Measurements from ENCODE around the gene SLC39A8. TPM values are rescaled to one million over a fixed set of nuclear protein-coding genes. Genes with fewer than 3 reads are reported as not detected.
"Not testable (repeated sequence)": the region's sequence is repeated elsewhere in the genome, so short reads cannot be mapped to it uniquely, and the experiment has no call there.

Gene SLC39A8
- total and polyA plus RNA-seq, 9 of the 15 experiments (the other 6 are each of a cell fraction or from before 2014, with no cell fraction given) = 8.2 to 30.3 (median 25.0) TPM

DNA sequence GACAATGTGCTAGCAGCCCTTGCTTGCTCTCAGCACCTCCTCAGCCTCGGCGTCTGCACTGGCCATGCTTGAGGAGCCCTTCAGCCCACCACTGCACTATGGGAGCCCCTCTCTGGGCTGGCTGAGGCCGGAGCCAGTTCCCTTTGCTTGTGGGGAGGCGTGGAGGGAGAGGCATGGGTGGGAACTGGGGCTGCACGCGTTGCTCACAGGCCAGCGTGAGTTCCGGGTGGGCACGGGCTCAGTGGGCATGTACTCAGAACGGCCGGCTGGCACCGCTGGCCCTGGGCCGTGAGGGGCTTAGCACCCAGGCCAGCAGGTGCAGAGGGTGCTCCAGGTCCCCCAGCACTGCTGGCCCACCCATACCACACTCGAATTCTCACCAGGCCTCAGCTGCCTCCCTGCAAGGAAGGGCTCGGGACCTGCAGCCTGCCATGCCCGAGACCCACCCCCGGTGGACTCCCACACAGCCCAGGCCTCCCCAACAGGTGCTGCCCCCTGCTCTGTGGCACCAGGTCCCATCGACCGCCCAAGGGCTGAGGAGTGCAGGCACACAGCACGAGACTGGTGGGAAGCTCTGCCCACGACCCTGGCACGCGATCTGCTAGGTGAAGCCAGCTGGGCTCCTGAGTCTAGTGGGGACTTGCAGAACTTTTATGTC, 100.3 kb downstream of the SLC39A8 start (continued):
- TF ChIP-seq, protein P1, sequence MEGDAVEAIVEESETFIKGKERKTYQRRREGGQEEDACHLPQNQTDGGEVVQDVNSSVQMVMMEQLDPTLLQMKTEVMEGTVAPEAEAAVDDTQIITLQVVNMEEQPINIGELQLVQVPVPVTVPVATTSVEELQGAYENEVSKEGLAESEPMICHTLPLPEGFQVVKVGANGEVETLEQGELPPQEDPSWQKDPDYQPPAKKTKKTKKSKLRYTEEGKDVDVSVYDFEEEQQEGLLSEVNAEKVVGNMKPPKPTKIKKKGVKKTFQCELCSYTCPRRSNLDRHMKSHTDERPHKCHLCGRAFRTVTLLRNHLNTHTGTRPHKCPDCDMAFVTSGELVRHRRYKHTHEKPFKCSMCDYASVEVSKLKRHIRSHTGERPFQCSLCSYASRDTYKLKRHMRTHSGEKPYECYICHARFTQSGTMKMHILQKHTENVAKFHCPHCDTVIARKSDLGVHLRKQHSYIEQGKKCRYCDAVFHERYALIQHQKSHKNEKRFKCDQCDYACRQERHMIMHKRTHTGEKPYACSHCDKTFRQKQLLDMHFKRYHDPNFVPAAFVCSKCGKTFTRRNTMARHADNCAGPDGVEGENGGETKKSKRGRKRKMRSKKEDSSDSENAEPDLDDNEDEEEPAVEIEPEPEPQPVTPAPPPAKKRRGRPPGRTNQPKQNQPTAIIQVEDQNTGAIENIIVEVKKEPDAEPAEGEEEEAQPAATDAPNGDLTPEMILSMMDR (IDR thresholded peaks at IDR 0.05 in 2 of 3, conservative IDR thresholded peaks at IDR 0.05 in 1 of 3; ENCODE audit: insufficient read depth in 2 of 3, low read depth in 1 of 3, low read length in 3 of 3) = no peak
- no peak for TF ChIP-seq SRF (CRISPR knock-in tag; IDR thresholded peaks at IDR 0.05)
- TF ChIP-seq ZFP1 (CRISPR knock-in tag; IDR thresholded peaks at IDR 0.05) = no peak
- no peak for TF ChIP-seq ILK (tag; IDR thresholded peaks at IDR 0.05; ENCODE audit: borderline replicate concordance, low read depth)
- TF ChIP-seq, protein P2, sequence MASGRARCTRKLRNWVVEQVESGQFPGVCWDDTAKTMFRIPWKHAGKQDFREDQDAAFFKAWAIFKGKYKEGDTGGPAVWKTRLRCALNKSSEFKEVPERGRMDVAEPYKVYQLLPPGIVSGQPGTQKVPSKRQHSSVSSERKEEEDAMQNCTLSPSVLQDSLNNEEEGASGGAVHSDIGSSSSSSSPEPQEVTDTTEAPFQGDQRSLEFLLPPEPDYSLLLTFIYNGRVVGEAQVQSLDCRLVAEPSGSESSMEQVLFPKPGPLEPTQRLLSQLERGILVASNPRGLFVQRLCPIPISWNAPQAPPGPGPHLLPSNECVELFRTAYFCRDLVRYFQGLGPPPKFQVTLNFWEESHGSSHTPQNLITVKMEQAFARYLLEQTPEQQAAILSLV (tag; IDR thresholded peaks at IDR 0.05) = no peak
- no peak for TF ChIP-seq ZNF764 (CRISPR knock-in tag; IDR thresholded peaks at IDR 0.05; ENCODE audit: low read depth)
- TF ChIP-seq FOXP1 (CRISPR knock-in tag; IDR thresholded peaks at IDR 0.05) = no peak

DNA sequence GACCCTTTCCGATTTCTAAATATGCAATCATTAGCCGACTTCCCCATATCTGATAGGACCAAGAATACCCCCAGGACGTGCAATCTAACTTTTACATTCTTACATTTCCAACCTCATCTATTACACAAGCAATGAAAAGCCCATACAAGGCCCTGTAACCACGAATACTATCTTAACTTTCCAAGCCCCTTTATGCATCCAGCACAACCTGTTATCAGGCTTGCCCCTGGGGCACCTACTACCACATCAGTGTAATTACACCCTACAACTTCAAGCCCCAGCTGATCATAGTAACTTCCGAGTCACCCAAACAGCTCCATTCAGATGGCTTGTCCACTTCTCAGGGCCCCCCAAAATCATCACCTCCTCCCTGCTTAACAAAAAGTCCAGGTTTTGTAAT, 102.0 kb downstream of the SLC39A8 start:
- H3K4me2 ChIP-seq (ENCODE audit: insufficient read depth, low read length); H2AFZ ChIP-seq (ENCODE audit: low read depth, low read length); FAIRE-seq; H3K4me3 ChIP-seq; CTCF ChIA-PET (ENCODE audit: low intra/inter-chr PET ratio); H3K27ac ChIP-seq (ENCODE audit: extremely low read depth, low read depth, low read length); ATAC-seq; H3K27me3 ChIP-seq (ENCODE audit: control insufficient read depth in 2 of 2, insufficient read depth in 2 of 2, low read length in 2 of 2); H3K36me3 ChIP-seq (ENCODE audit: control insufficient read depth, insufficient read depth, low read length); BruUV-seq (replicated peaks); POLR2A ChIA-PET; H3K4me1 ChIP-seq (replicated peaks in 1 of 2; ENCODE audit: control insufficient read depth in 2 of 2, insufficient read depth in 2 of 2, low read length in 2 of 2); intact Hi-C loops (cut with micrococcal nuclease); H3K9me3 ChIP-seq (replicated peaks; ENCODE audit: control insufficient read depth, insufficient read depth, low read depth, low read length); H3K79me2 ChIP-seq (ENCODE audit: control insufficient read depth, insufficient read depth, low read length); H4K20me1 ChIP-seq (replicated peaks; ENCODE audit: control insufficient read depth, insufficient read depth, low read length); DNase-seq (ENCODE audit: extremely low read depth in 1 of 4, low spot score in 3 of 4); in situ Hi-C loops (cut with MboI); H3K9ac ChIP-seq (ENCODE audit: insufficient read depth in 1 of 2, low read depth in 2 of 2, low read length in 2 of 2); H3K9me1 ChIP-seq (ENCODE audit: control insufficient read depth, insufficient read depth, low read length): not testable (repeated sequence)
- 0% methylated on average over 5 of the region's 5 CpGs for WGBS (ENCODE audit: insufficient coverage, low coverage, missing lambda C conversion rate)
